RWPE1 (cell line): ENCODE results near the gene CERS6.

Experiments
- CTCF ChIA-PET: fragments of 350-600 bp; sonication (Branson Sonifier 250); formaldehyde crosslinking; extraction: SDS; loops from one replicate; lab custom pipeline; 2021; lab: Yijun Ruan, JAX
- POLR2A ChIA-PET: fragments of 400-600 bp; formaldehyde crosslinking; extraction: SDS; loops from one replicate; lab custom pipeline; 2020; ENCODE audit warnings: antibody characterized with exemption; ENCODE audit not compliant: low non-redundant PET; lab: Yijun Ruan, JAX
- DNase-seq: peaks from one replicate; pipeline ENCODE4 v3.0.0; 2012; ENCODE audit warnings: low spot score
- H3K27ac ChIP-seq: fragments of 450-650 bp; 2 replicates; pipeline ENCODE4 v1.5.1; 2017
- TF ChIP-seq, protein P1 (sequence below): fragments of 450-650 bp; conservative IDR thresholded peaks from 2 replicates; pipeline ENCODE4 v1.5.1; 2017; ENCODE audit warnings: low read depth, mild to moderate bottlenecking

The CERS6 gene

GRCh38 chr2:168450171-168450570 is 5.9 kb upstream of the CERS6 start:
- ChIA-PET POLR2A (no interaction called here), CTCF (interaction anchor here (0.6 kb wide), 1 partner anchor 12 kb away, joined by 3 read pairs; no protein-coding TSS in a partner anchor)
- DNase-seq: no peak
- TF ChIP-seq, protein P1, sequence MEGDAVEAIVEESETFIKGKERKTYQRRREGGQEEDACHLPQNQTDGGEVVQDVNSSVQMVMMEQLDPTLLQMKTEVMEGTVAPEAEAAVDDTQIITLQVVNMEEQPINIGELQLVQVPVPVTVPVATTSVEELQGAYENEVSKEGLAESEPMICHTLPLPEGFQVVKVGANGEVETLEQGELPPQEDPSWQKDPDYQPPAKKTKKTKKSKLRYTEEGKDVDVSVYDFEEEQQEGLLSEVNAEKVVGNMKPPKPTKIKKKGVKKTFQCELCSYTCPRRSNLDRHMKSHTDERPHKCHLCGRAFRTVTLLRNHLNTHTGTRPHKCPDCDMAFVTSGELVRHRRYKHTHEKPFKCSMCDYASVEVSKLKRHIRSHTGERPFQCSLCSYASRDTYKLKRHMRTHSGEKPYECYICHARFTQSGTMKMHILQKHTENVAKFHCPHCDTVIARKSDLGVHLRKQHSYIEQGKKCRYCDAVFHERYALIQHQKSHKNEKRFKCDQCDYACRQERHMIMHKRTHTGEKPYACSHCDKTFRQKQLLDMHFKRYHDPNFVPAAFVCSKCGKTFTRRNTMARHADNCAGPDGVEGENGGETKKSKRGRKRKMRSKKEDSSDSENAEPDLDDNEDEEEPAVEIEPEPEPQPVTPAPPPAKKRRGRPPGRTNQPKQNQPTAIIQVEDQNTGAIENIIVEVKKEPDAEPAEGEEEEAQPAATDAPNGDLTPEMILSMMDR: no peak
- no peak overlapping the region for H3K27ac ChIP-seq

- POLR2A ChIA-PET: no interaction called here
Observed at GRCh38 chr2:168450732-168451131, 5.3 kb upstream of the CERS6 start.

GRCh38 chr2:168452781-168453180 is 3.3 kb upstream of the CERS6 start:
- POLR2A ChIA-PET: no interaction called here
- CTCF ChIA-PET: no interaction called here
- H3K27ac ChIP-seq: no peak overlapping the region
- TF ChIP-seq, protein P1: no peak
- no peak for DNase-seq

More at GRCh38 chr2:168450732-168451131, 5.3 kb upstream of the CERS6 start:
- no peak for DNase-seq
- TF ChIP-seq, protein P1: no peak
- no peak overlapping the region for H3K27ac ChIP-seq
- CTCF ChIA-PET: interaction anchor here (0.6 kb wide), 1 partner anchor 12 kb away, joined by 3 read pairs; no protein-coding TSS in a partner anchor

DNA sequence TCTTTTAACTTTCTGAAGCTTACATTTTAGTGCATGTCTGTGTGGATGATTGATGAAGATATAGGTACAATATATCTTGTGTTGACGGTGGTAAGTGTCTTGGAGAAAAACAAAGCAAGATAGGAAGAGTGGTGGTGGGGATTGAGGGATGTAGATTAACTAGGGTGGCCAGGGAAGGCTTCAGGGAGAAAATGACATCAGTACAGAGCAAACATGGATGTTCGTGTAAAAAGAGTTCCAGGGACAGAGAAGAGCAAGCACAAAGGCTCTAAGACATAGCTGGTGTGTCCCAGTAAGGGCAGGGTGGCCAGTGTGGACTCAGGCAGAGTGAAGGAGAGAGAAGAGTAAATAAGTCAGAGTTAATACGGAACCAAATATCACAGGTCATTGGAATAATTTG is 2.7 kb upstream of the CERS6 start:
- ChIA-PET CTCF (no interaction called here), POLR2A (no interaction called here)
- H3K27ac ChIP-seq: no peak overlapping the region
- DNase-seq: no peak
- TF ChIP-seq, protein P1: no peak

- CTCF ChIA-PET: interaction anchor here (0.5 kb wide), 1 partner anchor 107 kb away, joined by 4 read pairs; no protein-coding TSS in a partner anchor
- H3K27ac ChIP-seq: peak overlapping the region; percentile 89
- DNase-seq: no peak
- POLR2A ChIA-PET: no interaction called here
- TF ChIP-seq, protein P1: no peak
Observed at GRCh38 chr2:168454737-168455644, 1.1 kb upstream of the CERS6 start.

- ChIA-PET POLR2A (no interaction called here), CTCF (interaction anchor here (0.6 kb wide), 1 partner anchor 120 kb away, joined by 3 read pairs; no protein-coding TSS in a partner anchor)
- TF ChIP-seq, protein P1: no peak
- peak overlapping the region; percentile 89 for H3K27ac ChIP-seq
- DNase-seq: peak; percentile 55
Observed at GRCh38 chr2:168456521-168457189, 583 bp downstream of the CERS6 start.
